Endothelial cell of hepatic sinusoid (primary cell): ENCODE results near the gene PSMB9.
"Not testable (repeated sequence)": the region's sequence is repeated elsewhere in the genome, so short reads cannot be mapped to it uniquely, and the experiment has no call there.

ENCODE experiments used
- in situ Hi-C: cut with HindIII; loops from 2 replicates; pipeline ENCODE4 v1.10.0; 2017; ENCODE audit warnings: low sequenced_read_pairs

Gene PSMB9

GRCh38 chr6:32853541-32854375 is at the start of gene PSMB9, which contains the start of gene TAP1:
Gene PSMB9 (plus strand): TSS chr6:32854192. CDS start chr6:32854230, 38 bp downstream.
Gene TAP1 (minus strand): TSS chr6:32853704. CDS start chr6:32853636, 68 bp downstream.
- in situ Hi-C loops = no loop called here

GRCh38 chr6:32805404-32805803 is 48.6 kb upstream of the PSMB9 start:
- in situ Hi-C loops = not testable (repeated sequence)

DNA sequence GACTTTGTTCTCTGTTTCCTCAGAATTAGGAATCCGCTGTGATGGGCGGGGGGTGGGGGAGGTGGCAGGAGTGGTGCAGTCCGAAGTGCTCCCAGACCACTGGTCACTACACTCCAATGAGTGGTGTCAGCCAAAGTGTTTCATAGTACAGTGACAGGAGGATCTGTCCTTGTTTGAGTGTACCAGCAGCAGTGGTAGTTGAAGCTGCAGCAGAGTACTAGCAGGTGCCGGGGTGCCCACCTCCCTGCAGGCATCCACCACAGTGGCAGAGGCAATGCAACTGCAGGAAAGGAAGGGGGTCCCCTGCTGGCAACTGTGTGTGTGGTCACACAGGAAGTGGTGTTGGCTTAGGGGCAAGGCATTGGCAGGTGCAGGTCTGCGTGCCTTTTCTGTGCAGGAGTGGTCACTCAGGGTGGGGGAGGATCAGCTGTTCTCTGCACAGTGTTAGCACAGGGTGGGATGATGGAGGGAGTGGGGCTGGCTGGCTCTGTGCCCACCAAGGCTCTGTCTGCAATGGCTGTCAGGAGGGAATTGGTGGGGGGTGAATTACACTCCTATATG is 46.9 kb upstream of the PSMB9 start:
- in situ Hi-C loops = no loop called here

GRCh38 chr6:32809171-32809570 is 44.8 kb upstream of the PSMB9 start:
- in situ Hi-C loops = no loop called here

- in situ Hi-C loops = no loop called here
Measured at GRCh38 chr6:32814145-32814544, 39.8 kb upstream of the PSMB9 start.

DNA sequence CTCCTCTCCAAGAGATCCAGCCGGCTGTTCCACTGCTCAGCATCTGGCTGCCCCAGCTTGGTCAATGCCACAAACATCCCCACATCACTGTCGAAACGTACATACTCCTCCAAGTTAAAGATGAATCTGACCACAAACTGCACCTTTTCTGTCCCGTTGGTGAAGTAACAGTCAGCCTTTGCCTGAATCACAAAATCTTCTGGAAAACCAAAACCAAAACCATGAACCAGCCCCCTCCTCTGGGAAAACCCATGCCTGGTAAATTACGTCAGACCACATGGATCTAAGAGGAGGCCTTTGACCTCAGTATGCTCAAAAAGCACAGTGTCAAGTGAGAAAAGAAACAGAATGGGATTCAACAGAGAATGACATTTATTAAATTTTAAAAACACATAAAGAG is 38.9 kb upstream of the PSMB9 start:
- in situ Hi-C loops = no loop called here

DNA sequence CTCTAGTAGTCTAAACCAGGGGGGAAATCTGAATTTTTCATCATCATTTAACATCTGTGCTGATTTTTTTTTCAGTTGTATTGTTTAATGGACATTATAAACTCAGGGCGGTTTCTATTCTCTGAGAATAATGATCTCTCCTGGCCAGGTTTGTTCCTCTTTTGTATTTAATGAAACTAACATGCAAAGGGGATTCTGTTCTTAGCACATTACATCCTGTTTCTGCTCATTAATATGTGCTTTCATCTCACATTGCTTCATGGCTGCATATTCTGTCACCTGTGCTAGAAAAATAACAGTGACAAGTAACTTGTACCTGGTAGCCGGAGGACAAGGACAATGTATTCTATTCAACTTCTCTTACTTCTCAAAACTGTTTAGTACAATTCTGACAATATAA is 38.0 kb upstream of the PSMB9 start:
- in situ Hi-C loops = no loop called here

DNA sequence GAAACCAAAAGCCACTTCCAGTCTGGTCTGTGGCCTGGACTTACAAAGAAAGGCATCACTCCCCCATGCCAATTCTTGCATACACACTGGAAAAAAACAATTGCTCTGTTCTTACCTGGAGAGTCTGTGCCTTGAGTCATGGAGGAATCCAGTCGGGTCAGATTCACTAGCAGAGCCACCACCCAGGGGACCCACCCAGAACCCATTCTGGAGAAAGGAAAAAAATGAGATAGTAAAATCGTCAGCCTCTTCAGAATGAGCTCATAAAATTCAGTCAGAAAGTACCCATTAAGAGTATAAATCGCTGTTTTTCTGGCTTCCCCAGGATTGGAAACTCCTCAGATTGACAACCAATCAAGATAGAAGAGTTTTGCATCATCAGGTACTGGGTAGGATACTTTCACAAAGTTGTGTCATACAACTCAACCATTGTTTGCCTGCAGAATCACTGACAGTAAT is 37.2 kb upstream of the PSMB9 start, which contains the start of gene HLA-DOB:
HLA-DOB (minus strand) TSS at position 257 of the 459 bp plus-strand sequence; CDS start at position 206, 51 bp downstream.
- in situ Hi-C loops = no loop called here

DNA sequence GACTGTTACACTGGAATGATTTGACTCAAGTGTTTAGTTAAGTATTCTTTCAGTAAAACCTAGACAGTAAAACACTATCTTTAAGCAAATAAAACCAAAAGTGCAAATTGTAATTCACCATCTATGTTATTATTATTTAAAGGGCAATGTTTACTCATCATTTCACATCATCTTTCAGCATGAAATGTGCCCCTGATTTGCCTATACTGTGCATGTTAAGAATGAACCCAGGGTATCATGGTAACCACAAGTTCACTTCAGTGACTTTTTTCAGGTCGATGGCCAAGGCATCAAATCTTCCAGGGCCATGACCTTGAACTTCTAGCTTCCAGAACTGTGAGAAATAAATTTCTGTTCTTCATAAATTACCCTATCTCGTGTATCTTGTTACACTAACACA is 35.1 kb upstream of the PSMB9 start:
- in situ Hi-C loops = no loop called here

DNA sequence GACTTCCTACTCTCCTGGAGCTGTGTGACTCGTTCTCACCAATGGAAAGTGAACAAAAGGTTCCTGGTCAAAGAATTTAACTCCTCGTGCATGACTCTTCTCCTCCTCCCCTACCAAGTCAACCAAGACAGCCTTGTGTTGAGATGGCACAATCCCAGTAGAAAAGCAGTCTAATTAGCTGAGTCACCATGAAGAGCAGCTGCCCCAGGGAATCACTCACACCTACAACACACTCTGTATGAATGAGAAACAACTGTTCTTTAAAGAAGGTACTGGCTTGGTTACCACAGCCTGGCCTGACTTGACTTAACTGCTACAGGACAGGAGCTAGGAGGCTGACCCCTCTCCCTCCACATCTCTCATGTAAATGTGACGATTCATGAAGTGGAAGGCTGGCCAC is 34.3 kb upstream of the PSMB9 start:
- in situ Hi-C loops = no loop called here

DNA sequence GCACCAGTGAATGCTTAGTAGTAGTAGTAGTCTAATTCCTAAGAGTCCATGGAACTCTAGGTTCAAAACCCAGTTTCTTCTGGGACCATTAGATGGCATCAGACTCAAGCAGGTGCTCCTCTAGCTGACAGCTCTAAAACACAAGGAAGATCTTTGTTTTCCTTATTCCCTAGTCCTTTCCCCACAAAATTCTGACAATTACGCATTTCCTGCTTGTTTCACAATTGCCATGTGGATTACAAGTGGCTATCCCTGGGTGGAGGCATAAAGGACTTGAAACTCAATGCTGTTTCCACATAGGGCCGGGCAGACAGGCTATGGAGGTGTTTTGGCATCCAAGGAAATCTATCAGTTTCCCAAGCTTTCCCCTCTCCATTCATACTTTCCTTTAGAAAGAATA is 28.0 kb upstream of the PSMB9 start:
- in situ Hi-C loops = loop anchor here (5.0 kb wide), 1 partner anchor 116 kb away; the partner anchor contains the start of gene HLA-DMB

GRCh38 chr6:32827025-32827424 is 27.0 kb upstream of the PSMB9 start:
- in situ Hi-C loops = loop anchor here (5.0 kb wide), 1 partner anchor 115 kb away; the partner anchor contains the start of gene HLA-DMB

DNA sequence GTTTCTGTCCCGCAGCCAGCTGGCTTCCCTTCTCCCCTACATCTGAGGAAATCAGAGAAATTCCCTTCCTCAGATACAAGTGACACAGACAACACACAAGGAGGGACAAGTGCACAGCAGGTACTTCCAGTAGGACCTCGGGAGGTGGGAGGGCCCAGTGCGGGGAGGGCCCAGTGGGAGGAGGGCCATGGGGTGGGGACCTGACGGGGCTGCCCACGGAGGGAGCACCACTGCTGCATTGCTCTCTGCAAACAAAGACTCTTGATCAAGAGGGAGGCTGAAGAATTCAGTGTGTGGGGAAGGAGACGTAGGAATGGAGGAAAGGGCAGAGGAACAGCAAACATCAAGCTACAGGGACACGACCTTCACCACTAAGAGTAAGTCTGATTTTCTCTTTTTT is 24.5 kb upstream of the PSMB9 start:
- in situ Hi-C loops = loop anchor here (5.0 kb wide), 1 partner anchor 113 kb away; the partner anchor contains the start of gene HLA-DMB

GRCh38 chr6:32830017-32830416 is 24.0 kb upstream of the PSMB9 start:
- in situ Hi-C loops = no loop called here

DNA sequence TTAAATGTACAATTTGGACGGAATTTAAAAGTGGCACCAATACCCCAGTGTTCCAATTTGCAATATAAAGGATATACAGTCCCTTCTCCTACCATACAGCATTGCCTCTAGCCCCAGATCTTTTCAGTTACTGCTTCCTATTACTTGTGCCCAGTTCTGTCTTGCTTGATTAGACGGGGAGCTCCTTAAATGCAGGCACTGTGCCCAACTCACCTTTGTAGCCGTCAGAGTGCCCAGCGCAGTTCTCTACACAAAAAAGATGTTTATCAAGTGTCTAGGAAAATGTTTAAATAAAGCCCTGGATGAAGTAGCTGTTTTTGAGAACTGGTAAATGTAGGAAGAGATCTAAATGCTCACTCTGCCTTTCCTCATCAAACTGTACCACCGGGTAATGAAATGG is 23.1 kb upstream of the PSMB9 start:
- in situ Hi-C loops = no loop called here

GRCh38 chr6:32832535-32832934 is 21.5 kb upstream of the PSMB9 start:
- in situ Hi-C loops = no loop called here

DNA sequence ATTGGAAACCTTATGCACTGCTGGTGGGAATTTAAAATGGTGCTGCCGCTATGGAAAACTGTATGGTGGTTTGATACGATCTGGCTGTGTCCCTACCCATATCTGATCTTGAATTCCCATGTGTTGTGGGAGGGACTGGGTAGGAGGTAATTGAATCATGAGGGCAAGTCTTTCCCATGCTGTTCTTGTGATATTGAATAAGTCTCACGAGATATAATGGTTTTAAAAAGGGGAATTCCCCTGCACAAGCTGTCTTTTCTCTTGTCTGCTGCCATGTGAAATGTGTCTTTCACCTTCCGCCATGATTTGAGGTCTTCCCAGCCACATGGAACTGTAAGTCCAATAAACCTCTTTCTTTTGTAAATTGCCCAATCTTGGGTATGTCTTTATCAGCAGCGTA is 20.3 kb upstream of the PSMB9 start:
- in situ Hi-C loops = no loop called here

GRCh38 chr6:32835167-32835893 is 18.7 kb upstream of the PSMB9 start:
- in situ Hi-C loops = no loop called here

DNA sequence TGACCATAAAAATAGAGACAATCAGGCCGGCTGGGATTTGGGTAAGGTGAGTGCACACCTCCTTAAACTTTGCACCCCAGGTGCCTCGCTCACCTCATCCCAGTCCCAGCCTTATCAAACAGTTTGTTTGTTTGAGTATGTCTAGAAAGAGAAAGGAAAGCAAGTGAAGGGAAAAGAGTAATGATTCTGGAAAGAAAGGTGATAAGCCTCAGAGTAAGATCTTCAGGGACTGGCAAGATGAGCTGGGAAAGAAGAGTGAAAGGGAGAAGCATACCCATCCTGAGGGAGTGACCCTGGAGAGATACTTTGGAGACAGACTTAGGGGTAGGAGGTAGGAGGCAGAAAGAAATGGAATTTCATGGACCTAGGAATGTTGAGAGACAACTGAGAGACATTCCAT is 17.1 kb upstream of the PSMB9 start:
- in situ Hi-C loops = no loop called here

DNA sequence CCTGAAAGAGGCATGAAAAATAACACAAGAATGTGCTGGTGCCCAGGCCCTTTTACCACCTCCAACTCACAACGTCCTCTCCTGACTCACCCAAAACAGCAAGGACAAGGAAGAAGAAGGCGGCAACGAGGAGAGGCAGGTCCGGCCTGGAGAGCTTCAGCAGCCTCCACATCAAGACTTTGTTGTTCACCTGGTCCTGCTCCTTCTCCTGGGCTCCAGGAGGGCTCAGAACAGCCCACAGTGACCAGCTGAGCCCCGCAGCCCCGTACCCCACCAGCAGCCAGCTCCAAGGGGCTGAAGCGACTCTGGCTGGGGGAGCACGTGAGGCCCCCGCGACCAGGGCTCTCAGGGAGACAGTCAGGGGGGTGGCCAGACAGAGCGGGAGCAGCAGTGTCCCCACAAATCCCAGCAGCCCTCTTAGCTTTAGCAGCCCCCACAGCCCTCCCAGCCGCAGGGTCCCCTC is 16.3 kb upstream of the PSMB9 start:
- in situ Hi-C loops = no loop called here
